H1 (cell line): ENCODE results near the gene NABP2.
"Not testable (repeated sequence)": the region's sequence is repeated elsewhere in the genome, so short reads cannot be mapped to it uniquely, and the experiment has no call there.

ENCODE experiments used
- ASH2L ChIP-seq: fragments of 200-600, 300-600 bp; sonication (generic); IDR thresholded peaks from one replicate; pipeline ENCODE4 v1.7.1; 2017; ENCODE audit warnings: low read length
- BACH1 ChIP-seq: IDR thresholded peaks from 2 replicates; pipeline ENCODE4 v1.6.1; 2012; ENCODE audit warnings: low read length, improper control_type of control experiment
- CHD2 ChIP-seq: IDR thresholded peaks from 2 replicates; pipeline ENCODE4 v1.6.1; 2012; ENCODE audit warnings: low read length, improper control_type of control experiment
- CTCF ChIP-seq, 3 experiments: IDR thresholded peaks; 1 replicate in 2 of 3; 2 replicates in 1 of 3; pipeline versions ENCODE4 v1.5.1 to v1.6.1; 2011; ENCODE audit warnings: low read length in 3 of 3, mild to moderate bottlenecking in 3 of 3, inconsistent platforms in 2 of 3, low read depth in 1 of 3, moderate library complexity in 1 of 3; ENCODE audit not compliant: insufficient read depth in 1 of 3; ENCODE audit errors: control extremely low read depth in 1 of 3
- EP300 ChIP-seq, 2 experiments: IDR thresholded peaks; 1 replicate in 1 of 2; 2 replicates in 1 of 2; pipeline ENCODE4 v1.6.1; 2011 to 2012; ENCODE audit warnings: low read depth in 2 of 2, low read length in 2 of 2, mild to moderate bottlenecking in 2 of 2, borderline replicate concordance in 1 of 2, inconsistent platforms in 1 of 2, moderate library complexity in 1 of 2
- EZH2 ChIP-seq: fragments of 200-600 bp; sonication (generic); IDR thresholded peaks from 2 replicates; pipeline ENCODE4 v1.7.1; 2012; ENCODE audit warnings: low read depth, mild to moderate bottlenecking, moderate library complexity, low read length, inconsistent platforms; ENCODE audit not compliant: severe bottlenecking
- HDAC2 ChIP-seq, 2 experiments: fragments of 300-600 bp in 1 of 2; sonication (generic) in 1 of 2; IDR thresholded peaks; 2 replicates each; pipeline ENCODE4 v1.6.1; 2011 to 2012; ENCODE audit warnings: low read depth in 2 of 2, low read length in 2 of 2, mild to moderate bottlenecking in 2 of 2, moderate library complexity in 2 of 2, borderline replicate concordance in 1 of 2, inconsistent platforms in 1 of 2
- KDM5A ChIP-seq: fragments of 200-600 bp; IDR thresholded peaks from 2 replicates; pipeline ENCODE4 v1.7.1; 2012; ENCODE audit warnings: mild to moderate bottlenecking, low read length, inconsistent platforms, mixed read lengths
- SIN3A ChIP-seq, 2 experiments: IDR thresholded peaks in 1 of 2; conservative IDR thresholded peaks in 1 of 2; 2 replicates each; pipeline ENCODE4 v1.6.1; 2011 to 2012; ENCODE audit warnings: low read length in 2 of 2, improper control_type of control experiment in 1 of 2, low read depth in 1 of 2, mild to moderate bottlenecking in 1 of 2
- SP4 ChIP-seq: IDR thresholded peaks from 2 replicates; pipeline ENCODE4 v1.6.1; 2012; ENCODE audit warnings: low read length, inconsistent platforms
- TCF12 ChIP-seq: IDR thresholded peaks from 2 replicates; pipeline ENCODE4 v1.6.1; 2011; ENCODE audit warnings: low read depth, mild to moderate bottlenecking, low read length
- TEAD4 ChIP-seq: IDR thresholded peaks from 2 replicates; pipeline ENCODE4 v1.6.1; 2012; ENCODE audit warnings: low read depth, low read length, inconsistent platforms, mixed read lengths
- USF2 ChIP-seq: IDR thresholded peaks from 2 replicates; pipeline ENCODE4 v1.6.1; 2011; ENCODE audit warnings: low read length, improper control_type of control experiment
- YY1 ChIP-seq: IDR thresholded peaks from 2 replicates; pipeline ENCODE4 v1.6.1; 2011; ENCODE audit warnings: low read depth, mild to moderate bottlenecking, low read length

- not testable (repeated sequence) for TF ChIP-seq TEAD4; CTCF (IDR thresholded peaks at IDR 0.05; ENCODE audit: control extremely low read depth in 1 of 3, insufficient read depth in 1 of 3, low read depth in 1 of 3, low read length in 3 of 3); EP300 (IDR thresholded peaks at IDR 0.05; ENCODE audit: borderline replicate concordance in 1 of 2, low read depth in 2 of 2, low read length in 2 of 2); SP4; TCF12; HDAC2 (IDR thresholded peaks at IDR 0.05; ENCODE audit: borderline replicate concordance in 1 of 2, low read depth in 2 of 2, low read length in 2 of 2); YY1; BACH1; KDM5A; ASH2L; CHD2; USF2; EZH2; SIN3A (conservative IDR thresholded peaks at IDR 0.05 in 1 of 2, IDR thresholded peaks at IDR 0.05 in 1 of 2; ENCODE audit: low read depth in 1 of 2, low read length in 2 of 2)
Observed at GRCh38 chr12:56272468-56272867, 48.3 kb downstream of the NABP2 start.
